ENCODE data around the gene AARS2. TPM values are rescaled to one million over a fixed set of nuclear protein-coding genes. Genes with fewer than 3 reads are reported as not detected.

The AARS2 gene
- total and polyA plus RNA-seq, 9 donors = 3.0 to 15.5 (median 14.0) TPM

GRCh38 chr6:44339301-44339700 lies 26.2 kb upstream of the AARS2 start:
- H3K4me3 ChIP-seq = no peak overlapping the region
- no peak for DNase-seq
- intact Hi-C loops (cut with DNase I) = loop anchor here in 2 of 4 donors (10.0 kb wide), 3 partner anchors 164 to 244 kb away; no protein-coding TSS in a partner anchor
- no peaks in the 10 kb centered on the region for H3K9me3 ChIP-seq
- no peaks in the 10 kb centered on the region for H3K36me3 ChIP-seq
- TF ChIP-seq EP300 (IDR thresholded peaks at IDR 0.05) = no peak
- no peak overlapping the region for H3K27ac ChIP-seq
- 72 to 78% (median 77%) methylated on average over 5 of the region's 5 CpGs for WGBS, 3 donors
- no peaks in the 10 kb centered on the region for H3K27me3 ChIP-seq
- H3K4me1 ChIP-seq (ENCODE audit: insufficient read depth) = peaks cover 3% of the 10 kb centered on the region

- Histone ChIP-seq H3K4me3 (no peak overlapping the region), H3K27ac (no peak overlapping the region), H3K4me1 (ENCODE audit: insufficient read depth) (peaks cover 3% of the 10 kb centered on the region), H3K36me3 (no peaks in the 10 kb centered on the region), H3K27me3 (no peaks in the 10 kb centered on the region), H3K9me3 (no peaks in the 10 kb centered on the region)
- WGBS, 3 donors = 3 to 6% (median 4%) methylated on average over 11 of the region's 11 CpGs
- intact Hi-C loops (cut with DNase I) = loop anchor here in 2 of 4 donors (10.0 kb wide), 3 partner anchors 164 to 244 kb away; no protein-coding TSS in a partner anchor
- TF ChIP-seq CTCF (IDR thresholded peaks at IDR 0.05) = peak; percentile 29 to 38 (median 37)
- no peak for TF ChIP-seq POLR2A (IDR thresholded peaks at IDR 0.05)
- peak; percentile 14 to 53 (median 49) for DNase-seq
These were observed 25.3 kb upstream of the AARS2 start for GRCh38 chr6:44338228-44339122.

- 41 to 49% (median 43%) methylated on average over 1 of the region's 1 CpG for WGBS, 3 donors
These were observed 22.5 kb upstream of the AARS2 start for GRCh38 chr6:44335631-44336030.

GRCh38 chr6:44333942-44334341 lies 20.8 kb upstream of the AARS2 start:
- intact Hi-C loops (cut with DNase I) = loop anchor here in 2 of 4 donors (10.0 kb wide), 3 partner anchors 159 to 239 kb away; no protein-coding TSS in a partner anchor
- H3K9me3 ChIP-seq = no peaks in the 10 kb centered on the region
- DNase-seq = no peak
- H3K27me3 ChIP-seq = no peaks in the 10 kb centered on the region
- no peaks in the 10 kb centered on the region for H3K36me3 ChIP-seq
- no peak for TF ChIP-seq CTCF (IDR thresholded peaks at IDR 0.05)
- no peak for TF ChIP-seq POLR2A (IDR thresholded peaks at IDR 0.05)
- no peak for TF ChIP-seq EP300 (IDR thresholded peaks at IDR 0.05)
- H3K4me3 ChIP-seq = no peak overlapping the region
- H3K4me1 ChIP-seq (ENCODE audit: insufficient read depth) = no peaks in the 10 kb centered on the region
- 86 to 93% (median 91%) methylated on average over 5 of the region's 5 CpGs for WGBS, 3 donors
- no peak overlapping the region for H3K27ac ChIP-seq

More at GRCh38 chr6:44335631-44336030, 22.5 kb upstream of the AARS2 start:
- H3K4me3 ChIP-seq = no peak overlapping the region
- H3K36me3 ChIP-seq = no peaks in the 10 kb centered on the region
- intact Hi-C loops (cut with DNase I) = loop anchor here in 2 of 4 donors (10.0 kb wide), 3 partner anchors 161 to 241 kb away; no protein-coding TSS in a partner anchor
- H3K9me3 ChIP-seq = no peaks in the 10 kb centered on the region
- TF ChIP-seq POLR2A (IDR thresholded peaks at IDR 0.05) = no peak
- TF ChIP-seq CTCF (IDR thresholded peaks at IDR 0.05) = no peak
- no peak for TF ChIP-seq EP300 (IDR thresholded peaks at IDR 0.05)
- no peaks in the 10 kb centered on the region for H3K4me1 ChIP-seq (ENCODE audit: insufficient read depth)
- no peak for DNase-seq
- H3K27ac ChIP-seq = no peak overlapping the region
- no peaks in the 10 kb centered on the region for H3K27me3 ChIP-seq
